Panc1 (cell line): ENCODE data around the gene MS4A15. TPM values are rescaled to one million over a fixed set of nuclear protein-coding genes. Genes with fewer than 3 reads are reported as not detected.

Experiments used
- ATAC-seq: fragments of 200-7000 bp; cut with Tn5 transposase; 2 replicates; pipeline ENCODE4 v1.9.1; 2020; ENCODE audit warnings: mild to moderate bottlenecking, moderate library complexity
- BruUV-seq: library from RNA; stranded (reverse); fragments of 400-500 nt; replicated peaks from 2 replicates; lab custom pipeline; 2021; lab: Mats Ljungman, UMichigan
- CTCF ChIA-PET: fragments of 300-600 bp; sonication (Branson Sonifier 250); formaldehyde crosslinking; loops from one replicate; lab custom pipeline; 2022; ENCODE audit warnings: antibody characterized with exemption; lab: Charles Lee
- POLR2A ChIA-PET: fragments of 300-600 bp; sonication (Branson Sonifier 250); formaldehyde crosslinking; loops from one replicate; lab custom pipeline; 2022; ENCODE audit warnings: antibody characterized with exemption; lab: Charles Lee
- DNase-seq: peaks from one replicate; pipeline ENCODE4 v3.0.0-alpha.2; 2010; ENCODE audit warnings: low read depth, low spot score
- H3K27ac ChIP-seq: 2 replicates; pipeline ENCODE4 v1.5.1; 2011; ENCODE audit warnings: mild to moderate bottlenecking, low read length, inconsistent platforms
- H3K27me3 ChIP-seq: fragments of 200-500 bp; sonication (Bioruptor generic); 2 replicates; pipeline ENCODE4 v1.6.0; 2014; ENCODE audit warnings: low read length, inconsistent platforms; ENCODE audit not compliant: control insufficient read depth, insufficient read depth
- H3K36me3 ChIP-seq: fragments of 200-500 bp; sonication (Bioruptor generic); 2 replicates; pipeline ENCODE4 v1.5.1; 2014; ENCODE audit warnings: inconsistent platforms, mild to moderate bottlenecking, low read length, moderate library complexity; ENCODE audit not compliant: control insufficient read depth, insufficient read depth
- H3K4me1 ChIP-seq: 2 replicates; pipeline ENCODE4 v1.5.1; 2011; ENCODE audit warnings: inconsistent platforms, mild to moderate bottlenecking, low read length, moderate library complexity; ENCODE audit not compliant: control insufficient read depth, insufficient read depth
- H3K4me3 ChIP-seq, 2 experiments: 2 replicates each; pipeline ENCODE4 v1.5.1; 2011 to 2012; ENCODE audit warnings: low read depth in 2 of 2, low read length in 2 of 2, mild to moderate bottlenecking in 2 of 2, inconsistent platforms in 1 of 2, moderate library complexity in 1 of 2
- H3K9me3 ChIP-seq: fragments of 200-500 bp; sonication (Bioruptor generic); 2 replicates; pipeline ENCODE4 v1.5.1; 2014; ENCODE audit warnings: low read depth, mild to moderate bottlenecking, inconsistent platforms, low read length, moderate library complexity; ENCODE audit not compliant: control insufficient read depth, insufficient read depth
- CTCF ChIP-seq: fragments of 450-650 bp; IDR thresholded peaks from 2 replicates; pipeline ENCODE4 v1.5.1; 2017; ENCODE audit warnings: mild to moderate bottlenecking
- POLR2AphosphoS5 ChIP-seq: IDR thresholded peaks from 2 replicates; pipeline ENCODE4 v1.6.1; 2012; ENCODE audit warnings: mild to moderate bottlenecking, low read depth, low read length, moderate library complexity
- REST ChIP-seq, 2 experiments: IDR thresholded peaks; 2 replicates each; pipeline ENCODE4 v1.6.1; 2011 to 2012; ENCODE audit warnings: low read depth in 2 of 2, control low read depth in 1 of 2, low read length in 1 of 2, mild to moderate bottlenecking in 1 of 2, moderate library complexity in 1 of 2; ENCODE audit not compliant: insufficient read depth in 1 of 2
- SIN3A ChIP-seq: IDR thresholded peaks from 2 replicates; pipeline ENCODE4 v1.6.1; 2012; ENCODE audit warnings: low read depth, mild to moderate bottlenecking, low read length, moderate library complexity, borderline replicate concordance; ENCODE audit not compliant: insufficient read depth
- TCF7L2 ChIP-seq: IDR thresholded peaks from 2 replicates; pipeline ENCODE4 v1.6.1; 2011; ENCODE audit warnings: mild to moderate bottlenecking, low read depth, low read length, inconsistent platforms
- in situ Hi-C: cut with HindIII; loops from 2 replicates; pipeline ENCODE4 v1.10.0; 2016; ENCODE audit warnings: low sequenced_read_pairs, low pct_unique_long_range_greater_than_20kb
- intact Hi-C: fragments of 100-400 bp; cut with micrococcal nuclease; formaldehyde crosslinking; loops from one replicate; pipeline ENCODE4 v1.10.0; 2022; ENCODE audit not compliant: unreplicated experiment
- total RNA-seq: library from RNA; stranded (reverse); gene quantifications from one replicate; pipeline ENCODE4 v1.2.1, GENCODE V29; 2021; ENCODE audit not compliant: unreplicated experiment

Gene MS4A15
- total RNA-seq, 1 experiment from 2014 or later: not detected

- Histone ChIP-seq H3K27me3 (no peaks in the 10 kb centered on the region), H3K36me3 (no peaks in the 10 kb centered on the region), H3K27ac (no peak within 1 kb of the TSS), H3K4me1 (no peaks in the 10 kb centered on the region), H3K4me3 (no peak within 1 kb of the TSS), H3K9me3 (no peaks in the 10 kb centered on the region)
- ChIA-PET CTCF (interaction anchor here (0.7 kb wide), 1 partner anchor 46 kb away, joined by 3 read pairs; no protein-coding TSS in a partner anchor), POLR2A (no interaction called here)
- no peak for ATAC-seq
- DNase-seq: no peak
- in situ Hi-C loops (no loop called here), intact Hi-C loops (no loop called here)
- no TSS peak for BruUV-seq
- no peak for TF ChIP-seq POLR2AphosphoS5
- no peak for TF ChIP-seq TCF7L2
- no peak for TF ChIP-seq SIN3A
- no peak for TF ChIP-seq REST (IDR thresholded peaks at IDR 0.05; ENCODE audit: insufficient read depth in 1 of 2, low read depth in 2 of 2, low read length in 1 of 2)
- no peak for TF ChIP-seq CTCF
These were observed 28.5 kb downstream of the MS4A15 start, which contains the start of gene MS4A10 for GRCh38 chr11:60785136-60785535. MS4A10 (plus strand) TSS chr11:60785333; CDS start chr11:60790336, 5,003 bp downstream.

- H3K27ac ChIP-seq: no peak overlapping the region
- TF ChIP-seq REST (IDR thresholded peaks at IDR 0.05; ENCODE audit: insufficient read depth in 1 of 2, low read depth in 2 of 2, low read length in 1 of 2) (no peak), CTCF (no peak), POLR2AphosphoS5 (no peak), SIN3A (no peak), TCF7L2 (no peak)
- ATAC-seq: peak; percentile 59
- no peaks in the 10 kb centered on the region for H3K4me1 ChIP-seq
- no peaks in the 10 kb centered on the region for H3K36me3 ChIP-seq
- ChIA-PET CTCF (no interaction called here), POLR2A (interaction anchor here (0.7 kb wide), 1 partner anchor 131 kb away, joined by 5 read pairs; no protein-coding TSS in a partner anchor)
- intact Hi-C loops: no loop called here
- H3K4me3 ChIP-seq: no peak overlapping the region
- BruUV-seq: no TSS peak
- in situ Hi-C loops: no loop called here
- DNase-seq: no peak
- no peaks in the 10 kb centered on the region for H3K27me3 ChIP-seq
- H3K9me3 ChIP-seq: no peaks in the 10 kb centered on the region
These were observed 29.2 kb downstream of the MS4A15 start for GRCh38 chr11:60785806-60786361.
